ENCODE results near the gene ARID4A. TPM values are rescaled to one million over a fixed set of nuclear protein-coding genes. Genes with fewer than 3 reads are reported as not detected.
"Not testable (repeated sequence)": the region's sequence is repeated elsewhere in the genome, so short reads cannot be mapped to it uniquely, and the experiment has no call there.

The ARID4A gene
- total RNA-seq = 10 to 100 TPM; 37.9 to 41.7 TPM

GRCh38 chr14:58298477-58299400 is at the start of gene ARID4A:
ARID4A (plus strand) TSS chr14:58298555; CDS start chr14:58299855, 1,300 bp downstream.
- no peaks in the 10 kb centered on the region for H3K27me3 Mint-ChIP-seq
- peak within 1 kb of the TSS; percentile 93 for H3K4me3 Mint-ChIP-seq
- CTCF ChIA-PET = interaction anchor here (0.8 to 2.3 kb wide), 11 partner anchors 10 to 128 kb away, joined by 3 to 16 read pairs (median 4); partner anchors contain the start of genes ACTR10, PSMA3 and TOMM20L
- POLR2A ChIA-PET = interaction anchor here (0.6 to 4.4 kb wide), 42 partner anchors 8 to 1185 kb away, joined by 3 to 105 read pairs (median 5); partner anchors contain the start of genes ACTR10, AP5M1, ARMH4 and EXOC5
- H3K36me3 Mint-ChIP-seq (ENCODE audit: low read depth) = peaks cover 41% of the 10 kb centered on the region
- no peak within 1 kb of the TSS for H3K27ac Mint-ChIP-seq
- DNase-seq = peak; percentile 89
- H3K9me3 Mint-ChIP-seq = no peaks in the 10 kb centered on the region
- H3K4me1 Mint-ChIP-seq = peaks cover 45% of the 10 kb centered on the region

- H3K4me1 Mint-ChIP-seq = peaks cover 46% of the 10 kb centered on the region
- no peak overlapping the region for H3K4me3 Mint-ChIP-seq
- H3K27ac Mint-ChIP-seq = peak overlapping the region; percentile 44
- ChIA-PET CTCF (no interaction called here), POLR2A (interaction anchor here (1.7 kb wide), 1 partner anchor 16 kb away, joined by 6 read pairs; no protein-coding TSS in a partner anchor)
- H3K9me3 Mint-ChIP-seq = no peaks in the 10 kb centered on the region
- DNase-seq = no peak
- H3K27me3 Mint-ChIP-seq = no peaks in the 10 kb centered on the region
- H3K36me3 Mint-ChIP-seq (ENCODE audit: low read depth) = peaks cover 51% of the 10 kb centered on the region
Measured at GRCh38 chr14:58249611-58250010, 48.7 kb upstream of the ARID4A start.

- Mint-ChIP-seq H3K4me3 (no peak overlapping the region), H3K36me3 (ENCODE audit: low read depth) (peaks cover 49% of the 10 kb centered on the region), H3K27ac (no peak overlapping the region), H3K9me3 (no peaks in the 10 kb centered on the region), H3K4me1 (peaks cover 19% of the 10 kb centered on the region), H3K27me3 (no peaks in the 10 kb centered on the region)
- POLR2A ChIA-PET = interaction anchor here (0.6 to 4.9 kb wide), 6 partner anchors 9 to 58 kb away, joined by 3 to 21 read pairs (median 4); partner anchors contain the start of genes ACTR10 and PSMA3
- CTCF ChIA-PET = interaction anchor here (0.6 to 1.9 kb wide), 5 partner anchors 10 to 80 kb away, joined by 3 to 6 read pairs (median 5); no protein-coding TSS in a partner anchor
- DNase-seq = no peak
Measured at GRCh38 chr14:58258156-58258555, 40.2 kb upstream of the ARID4A start.

GRCh38 chr14:58262005-58262404 is 36.4 kb upstream of the ARID4A start:
- H3K9me3 Mint-ChIP-seq, DNase-seq, H3K4me3 Mint-ChIP-seq, CTCF ChIA-PET, H3K4me1 Mint-ChIP-seq, H3K27me3 Mint-ChIP-seq, H3K27ac Mint-ChIP-seq: not testable (repeated sequence)
- peaks cover 58% of the 10 kb centered on the region for H3K36me3 Mint-ChIP-seq (ENCODE audit: low read depth)
- POLR2A ChIA-PET = interaction anchor here (1.1 kb wide), 1 partner anchor 9 kb away, joined by 4 read pairs; no protein-coding TSS in a partner anchor

- Mint-ChIP-seq H3K4me3 (no peak overlapping the region), H3K27ac (no peak overlapping the region), H3K4me1 (peaks cover 5% of the 10 kb centered on the region), H3K36me3 (ENCODE audit: low read depth) (peaks cover 59% of the 10 kb centered on the region), H3K27me3 (no peaks in the 10 kb centered on the region), H3K9me3 (no peaks in the 10 kb centered on the region)
- ChIA-PET CTCF (no interaction called here), POLR2A (interaction anchor here (1.0 to 3.2 kb wide), 9 partner anchors 10 to 162 kb away, joined by 3 to 23 read pairs (median 6); partner anchors contain the start of genes ARID4A, KIAA0586, PSMA3 and TIMM9)
- DNase-seq = no peak
Measured at GRCh38 chr14:58265401-58265800, 33.0 kb upstream of the ARID4A start.

- POLR2A ChIA-PET = interaction anchor here (1.0 kb wide), 1 partner anchor 24 kb away, joined by 3 read pairs; no protein-coding TSS in a partner anchor
- CTCF ChIA-PET = no interaction called here
- Mint-ChIP-seq H3K36me3 (ENCODE audit: low read depth) (peaks cover 78% of the 10 kb centered on the region), H3K4me1 (peaks cover 24% of the 10 kb centered on the region), H3K4me3 (no peak overlapping the region), H3K27ac (peak overlapping the region; percentile 14), H3K9me3 (no peaks in the 10 kb centered on the region), H3K27me3 (no peaks in the 10 kb centered on the region)
- no peak for DNase-seq
Measured at GRCh38 chr14:58270628-58271027, 27.7 kb upstream of the ARID4A start.

- no peak for DNase-seq
- Mint-ChIP-seq H3K27me3 (no peaks in the 10 kb centered on the region), H3K36me3 (ENCODE audit: low read depth) (peaks cover 70% of the 10 kb centered on the region), H3K4me3 (no peak overlapping the region), H3K4me1 (peaks cover 31% of the 10 kb centered on the region), H3K27ac (no peak overlapping the region), H3K9me3 (no peaks in the 10 kb centered on the region)
- CTCF ChIA-PET = interaction anchor here (0.9 to 1.6 kb wide), 3 partner anchors 8 to 19 kb away, joined by 3 to 4 read pairs (median 4); no protein-coding TSS in a partner anchor
- POLR2A ChIA-PET = interaction anchor here (0.8 to 5.5 kb wide), 6 partner anchors 8 to 155 kb away, joined by 3 to 59 read pairs (median 4); partner anchors contain the start of genes ARID4A, KIAA0586 and TIMM9
Measured at GRCh38 chr14:58272588-58273372, 25.6 kb upstream of the ARID4A start.

- H3K9me3 Mint-ChIP-seq = no peaks in the 10 kb centered on the region
- H3K4me1 Mint-ChIP-seq = peaks cover 37% of the 10 kb centered on the region
- no peaks in the 10 kb centered on the region for H3K27me3 Mint-ChIP-seq
- peak overlapping the region; percentile 82 for H3K27ac Mint-ChIP-seq
- peaks cover 69% of the 10 kb centered on the region for H3K36me3 Mint-ChIP-seq (ENCODE audit: low read depth)
- no peak for DNase-seq
- ChIA-PET CTCF (interaction anchor here (1.2 to 2.1 kb wide), 2 partner anchors 23 to 121 kb away, joined by 5 read pairs; partner anchors contain the start of genes ARID4A and TOMM20L), POLR2A (interaction anchor here (0.7 to 5.5 kb wide), 6 partner anchors 10 to 153 kb away, joined by 3 to 59 read pairs (median 4); partner anchors contain the start of genes ARID4A, KIAA0586 and TIMM9)
- H3K4me3 Mint-ChIP-seq = no peak overlapping the region
Measured at GRCh38 chr14:58274881-58275280, 23.5 kb upstream of the ARID4A start.

GRCh38 chr14:58275527-58276190 is 22.7 kb upstream of the ARID4A start:
- Mint-ChIP-seq H3K4me1 (peaks cover 40% of the 10 kb centered on the region), H3K36me3 (ENCODE audit: low read depth) (peaks cover 68% of the 10 kb centered on the region), H3K27ac (peak overlapping the region; percentile 82), H3K9me3 (no peaks in the 10 kb centered on the region), H3K4me3 (peak overlapping the region; percentile 11), H3K27me3 (no peaks in the 10 kb centered on the region)
- CTCF ChIA-PET = interaction anchor here (1.2 to 2.1 kb wide), 2 partner anchors 23 to 120 kb away, joined by 5 read pairs; partner anchors contain the start of genes ARID4A and TOMM20L
- POLR2A ChIA-PET = interaction anchor here (0.9 to 5.5 kb wide), 9 partner anchors 8 to 152 kb away, joined by 3 to 59 read pairs (median 5); partner anchors contain the start of genes ARID4A, KIAA0586 and TIMM9
- DNase-seq = no peak

- H3K27me3 Mint-ChIP-seq = no peaks in the 10 kb centered on the region
- POLR2A ChIA-PET = interaction anchor here (0.9 to 5.5 kb wide), 8 partner anchors 9 to 31 kb away, joined by 3 to 59 read pairs (median 4); partner anchors contain the start of genes ARID4A and PSMA3
- CTCF ChIA-PET = interaction anchor here (2.1 kb wide), 1 partner anchor 22 kb away, joined by 5 read pairs; the partner anchor contains the start of gene ARID4A
- no peaks in the 10 kb centered on the region for H3K9me3 Mint-ChIP-seq
- peaks cover 43% of the 10 kb centered on the region for H3K4me1 Mint-ChIP-seq
- peaks cover 69% of the 10 kb centered on the region for H3K36me3 Mint-ChIP-seq (ENCODE audit: low read depth)
- H3K4me3 Mint-ChIP-seq = no peak overlapping the region
- H3K27ac Mint-ChIP-seq = peak overlapping the region; percentile 82
- no peak for DNase-seq
Measured at GRCh38 chr14:58276208-58276607, 22.1 kb upstream of the ARID4A start.

- ChIA-PET CTCF (no interaction called here), POLR2A (no interaction called here)
- H3K4me3 Mint-ChIP-seq = no peak overlapping the region
- H3K9me3 Mint-ChIP-seq = no peaks in the 10 kb centered on the region
- peaks cover 62% of the 10 kb centered on the region for H3K4me1 Mint-ChIP-seq
- no peak for DNase-seq
- H3K27me3 Mint-ChIP-seq = no peaks in the 10 kb centered on the region
- peaks cover 68% of the 10 kb centered on the region for H3K36me3 Mint-ChIP-seq (ENCODE audit: low read depth)
- no peak overlapping the region for H3K27ac Mint-ChIP-seq
Measured at GRCh38 chr14:58278177-58278576, 20.2 kb upstream of the ARID4A start.

Data from activated CD4-positive, alpha-beta memory T cell treated with anti-CD3 and anti-CD28 coated beads, Interleukin-2, amount 10 ng/mL, durations not matched to agents 7 days and 5 days (primary cell).